ENCODE measurements around the gene WBP1L.

The WBP1L gene

DNA sequence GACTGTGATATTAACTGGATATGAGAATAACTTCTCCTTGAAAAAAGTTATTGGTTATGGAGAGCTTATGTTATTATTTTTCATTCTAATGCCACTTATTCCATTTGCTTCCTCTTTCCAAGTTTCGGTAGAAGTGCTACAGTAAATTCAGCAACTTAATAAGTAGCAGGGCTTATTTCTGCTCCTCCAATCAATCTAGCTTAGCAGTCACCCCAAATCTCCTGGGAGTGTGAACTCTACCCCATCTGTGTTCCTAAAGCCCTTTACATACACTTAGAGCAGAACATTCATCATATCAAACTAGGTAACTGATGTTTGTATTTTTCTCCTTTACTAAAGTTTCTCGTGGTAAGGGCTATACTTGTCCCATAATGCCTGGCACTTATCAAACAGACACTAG, 38.2 kb upstream of the WBP1L start:
- TF ChIP-seq, protein P1, sequence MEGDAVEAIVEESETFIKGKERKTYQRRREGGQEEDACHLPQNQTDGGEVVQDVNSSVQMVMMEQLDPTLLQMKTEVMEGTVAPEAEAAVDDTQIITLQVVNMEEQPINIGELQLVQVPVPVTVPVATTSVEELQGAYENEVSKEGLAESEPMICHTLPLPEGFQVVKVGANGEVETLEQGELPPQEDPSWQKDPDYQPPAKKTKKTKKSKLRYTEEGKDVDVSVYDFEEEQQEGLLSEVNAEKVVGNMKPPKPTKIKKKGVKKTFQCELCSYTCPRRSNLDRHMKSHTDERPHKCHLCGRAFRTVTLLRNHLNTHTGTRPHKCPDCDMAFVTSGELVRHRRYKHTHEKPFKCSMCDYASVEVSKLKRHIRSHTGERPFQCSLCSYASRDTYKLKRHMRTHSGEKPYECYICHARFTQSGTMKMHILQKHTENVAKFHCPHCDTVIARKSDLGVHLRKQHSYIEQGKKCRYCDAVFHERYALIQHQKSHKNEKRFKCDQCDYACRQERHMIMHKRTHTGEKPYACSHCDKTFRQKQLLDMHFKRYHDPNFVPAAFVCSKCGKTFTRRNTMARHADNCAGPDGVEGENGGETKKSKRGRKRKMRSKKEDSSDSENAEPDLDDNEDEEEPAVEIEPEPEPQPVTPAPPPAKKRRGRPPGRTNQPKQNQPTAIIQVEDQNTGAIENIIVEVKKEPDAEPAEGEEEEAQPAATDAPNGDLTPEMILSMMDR (IDR thresholded peaks at IDR 0.05): no peak

DNA sequence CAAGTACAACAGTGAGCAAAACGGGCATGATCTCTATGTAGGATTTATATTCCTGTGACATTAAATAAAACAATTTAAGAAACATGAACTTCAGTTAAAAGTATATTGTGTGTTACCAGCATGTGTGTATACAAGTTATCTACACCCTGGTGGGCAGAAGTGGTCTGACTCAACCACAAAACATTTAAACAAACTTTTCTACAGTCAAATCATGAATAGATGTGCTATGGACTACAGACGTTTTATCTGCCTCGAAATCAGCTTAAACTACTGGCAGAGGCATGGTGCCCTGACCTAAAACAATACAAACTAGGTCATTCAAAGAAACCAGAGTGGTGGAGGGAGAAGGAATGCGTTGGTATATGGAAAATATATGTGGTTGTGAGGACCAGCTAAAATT, 33.1 kb upstream of the WBP1L start:
- TF ChIP-seq, protein P1 (IDR thresholded peaks at IDR 0.05): no peak

DNA sequence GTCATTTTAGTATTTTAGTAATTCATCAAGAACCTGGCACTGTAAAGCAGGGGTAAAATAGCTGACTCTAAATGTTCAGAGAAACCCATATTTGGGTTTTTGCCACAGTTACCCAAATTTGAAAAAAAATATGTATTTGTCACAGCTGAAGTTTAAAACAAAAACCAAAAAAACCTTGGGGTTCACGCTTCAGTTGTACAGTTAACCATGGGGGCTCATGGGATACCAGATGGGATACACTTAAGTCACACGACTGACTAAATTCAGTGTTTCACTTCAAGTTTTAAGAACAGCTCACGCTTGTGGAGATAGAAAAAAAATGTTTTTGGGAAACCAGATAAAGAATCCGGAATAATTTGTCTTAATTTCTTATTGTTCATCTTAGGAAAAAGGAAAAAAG, 31.7 kb upstream of the WBP1L start:
- TF ChIP-seq, protein P1 (IDR thresholded peaks at IDR 0.05): no peak

DNA sequence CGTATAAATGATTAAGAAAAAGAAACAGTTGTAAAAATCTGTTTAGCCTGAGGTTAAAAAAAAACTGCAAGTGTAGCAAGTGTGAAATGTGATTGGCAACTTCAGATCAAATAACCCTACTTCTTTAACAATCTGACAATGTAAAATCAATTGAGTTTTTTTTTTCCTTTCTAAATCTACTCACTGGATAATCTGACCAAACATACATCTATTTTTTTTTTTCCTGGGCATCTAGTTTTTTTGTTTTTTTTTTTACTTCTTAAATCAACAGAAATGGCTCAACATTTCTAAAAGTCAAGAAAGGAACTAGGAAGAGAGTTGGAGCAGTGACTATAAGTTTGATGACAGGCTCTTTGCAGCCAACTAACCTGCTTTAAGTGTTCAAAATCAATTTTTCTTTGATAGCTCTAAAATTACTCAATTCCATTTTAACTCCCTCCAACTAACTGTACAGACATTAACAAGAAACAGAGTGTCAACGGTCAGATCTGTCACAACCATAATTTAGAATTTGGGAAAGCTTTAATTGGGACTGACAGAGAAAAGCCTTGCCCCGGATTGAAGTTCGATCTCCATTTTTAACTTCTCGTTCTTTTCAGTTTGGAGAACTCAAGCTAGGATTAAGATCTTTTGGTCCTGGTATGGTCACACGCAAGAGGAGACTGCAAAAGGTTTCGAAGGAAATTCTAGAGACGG, 30.8 kb upstream of the WBP1L start:
- TF ChIP-seq, protein P1 (IDR thresholded peaks at IDR 0.05): no peak

DNA sequence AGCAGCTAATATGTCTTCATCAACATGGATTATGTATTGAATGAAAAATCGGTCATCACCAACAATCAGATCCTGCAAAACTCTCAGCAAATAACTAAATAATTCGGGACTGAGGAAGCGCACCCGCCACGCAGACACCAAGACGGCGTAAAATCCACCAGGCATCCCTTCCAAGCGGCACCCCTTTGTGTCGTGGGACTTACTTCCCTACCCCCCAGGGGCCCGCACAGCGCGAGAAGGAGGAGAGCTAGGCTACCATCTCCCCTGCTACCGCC, 30.3 kb upstream of the WBP1L start:
- TF ChIP-seq, protein P1 (IDR thresholded peaks at IDR 0.05): 0 out of 2 replicates have a peak, but pooled peaks have one; percentile 25

DNA sequence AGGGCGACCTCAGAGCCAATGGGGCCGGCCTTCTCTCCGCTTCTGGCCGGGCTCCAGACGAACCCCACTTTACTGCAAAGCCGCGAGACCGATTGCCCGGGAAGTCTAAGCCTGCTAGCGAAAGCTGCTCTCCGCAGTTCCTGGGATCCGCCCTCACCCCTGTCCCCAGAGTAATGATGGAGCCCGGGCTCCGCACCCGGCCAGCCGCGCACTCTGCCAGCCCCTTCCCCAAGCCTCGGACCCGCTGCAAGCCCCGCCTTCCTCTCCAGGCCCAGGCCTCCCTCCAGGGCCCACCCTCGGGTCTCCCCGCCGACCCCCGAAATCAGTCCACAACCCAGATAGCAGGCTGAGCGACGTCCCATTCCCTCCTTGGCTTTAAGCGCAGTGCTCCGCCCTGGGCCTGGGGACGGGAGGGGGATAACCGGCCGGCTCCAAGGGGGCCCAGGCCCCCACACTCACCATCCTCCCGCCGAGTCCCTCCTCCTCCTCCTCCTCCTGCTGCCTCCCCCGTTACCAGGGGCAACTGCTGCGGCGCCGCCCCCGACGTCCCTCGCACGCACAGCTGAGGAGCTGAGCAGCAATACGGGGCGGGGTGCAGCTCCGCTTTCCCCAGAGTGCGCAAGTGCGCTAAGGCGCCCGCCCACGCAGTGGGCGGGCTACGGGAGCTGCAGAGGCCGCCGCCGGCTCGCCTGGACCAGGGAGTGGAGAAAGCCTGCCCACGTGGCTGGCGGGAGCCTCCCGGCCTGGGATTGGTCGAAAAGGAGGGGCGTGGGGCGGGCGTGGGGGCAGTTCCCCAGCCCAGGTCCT, 29.7 kb upstream of the WBP1L start, which contains the start of gene ARL3:
TSS of gene ARL3 (minus strand) at position 584 of the 807 bp plus-strand sequence. CDS start at position 462, 122 bp downstream.
- TF ChIP-seq, protein P1 (IDR thresholded peaks at IDR 0.05): no peak; the same call in 1 of the 2 replicates

DNA sequence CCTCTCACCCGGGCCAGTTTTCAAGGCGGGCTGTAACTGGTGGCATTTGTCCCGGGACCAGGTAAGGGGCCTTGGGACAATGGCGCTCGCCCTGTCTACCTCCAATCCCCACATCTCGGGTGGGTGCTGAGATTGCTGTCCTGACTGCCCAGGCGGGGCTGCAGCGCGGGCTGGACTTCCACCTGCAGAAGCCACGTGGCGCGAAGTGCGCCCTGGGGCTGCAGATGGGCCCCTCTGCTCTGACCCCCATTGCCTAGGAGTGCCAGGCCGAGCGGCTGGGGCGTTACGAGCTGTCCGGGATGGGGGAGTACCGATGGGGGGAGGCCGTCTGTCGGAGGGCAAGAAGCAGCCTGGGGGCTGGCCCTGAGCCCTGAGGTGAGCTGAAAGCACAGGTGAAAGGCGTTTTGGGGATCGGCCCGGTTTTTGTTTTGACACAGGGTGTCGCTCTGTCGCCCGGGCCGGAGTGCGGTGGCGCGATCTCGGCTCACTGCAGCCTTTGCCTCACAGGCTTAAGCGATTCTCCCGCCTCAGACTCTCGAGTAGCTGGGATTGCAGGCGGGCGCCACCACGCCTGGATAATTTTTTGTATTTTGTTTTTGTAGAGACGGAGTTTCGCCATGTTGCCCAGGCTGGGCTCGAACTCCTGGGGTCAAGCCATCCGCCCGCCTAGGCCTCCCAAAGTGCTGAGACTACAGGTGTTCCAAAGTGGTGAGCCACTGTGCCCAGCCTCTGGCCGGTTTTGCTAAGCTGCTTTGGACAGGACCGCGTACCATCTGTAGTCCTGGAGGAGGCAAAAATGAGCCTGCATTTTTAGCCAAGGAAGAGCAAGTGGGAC, 28.9 kb upstream of the WBP1L start, which contains the start of gene SFXN2:
TSS of gene SFXN2 (plus strand) at position 16 of the 835 bp plus-strand sequence. CDS start 12,001 bp downstream, outside the sequence.
- TF ChIP-seq, protein P1 (IDR thresholded peaks at IDR 0.05): peak; percentile 39; the same call in 1 of the 2 replicates

All from LNCAP (cell line).